Epithelial cell of prostate (primary cell): Measurements from ENCODE around the gene TMC5.
"Not testable (repeated sequence)": the region's sequence is repeated elsewhere in the genome, so short reads cannot be mapped to it uniquely, and the experiment has no call there.

Experiments used
- DNase-seq: peaks from one replicate; pipeline ENCODE4 v3.0.0-alpha.2; 2011; ENCODE audit warnings: low read depth, low spot score
- H3K27ac ChIP-seq: fragments of 450-650 bp; 2 replicates; pipeline ENCODE4 v1.5.1; 2017; ENCODE audit warnings: mild to moderate bottlenecking

The TMC5 gene, protein sequence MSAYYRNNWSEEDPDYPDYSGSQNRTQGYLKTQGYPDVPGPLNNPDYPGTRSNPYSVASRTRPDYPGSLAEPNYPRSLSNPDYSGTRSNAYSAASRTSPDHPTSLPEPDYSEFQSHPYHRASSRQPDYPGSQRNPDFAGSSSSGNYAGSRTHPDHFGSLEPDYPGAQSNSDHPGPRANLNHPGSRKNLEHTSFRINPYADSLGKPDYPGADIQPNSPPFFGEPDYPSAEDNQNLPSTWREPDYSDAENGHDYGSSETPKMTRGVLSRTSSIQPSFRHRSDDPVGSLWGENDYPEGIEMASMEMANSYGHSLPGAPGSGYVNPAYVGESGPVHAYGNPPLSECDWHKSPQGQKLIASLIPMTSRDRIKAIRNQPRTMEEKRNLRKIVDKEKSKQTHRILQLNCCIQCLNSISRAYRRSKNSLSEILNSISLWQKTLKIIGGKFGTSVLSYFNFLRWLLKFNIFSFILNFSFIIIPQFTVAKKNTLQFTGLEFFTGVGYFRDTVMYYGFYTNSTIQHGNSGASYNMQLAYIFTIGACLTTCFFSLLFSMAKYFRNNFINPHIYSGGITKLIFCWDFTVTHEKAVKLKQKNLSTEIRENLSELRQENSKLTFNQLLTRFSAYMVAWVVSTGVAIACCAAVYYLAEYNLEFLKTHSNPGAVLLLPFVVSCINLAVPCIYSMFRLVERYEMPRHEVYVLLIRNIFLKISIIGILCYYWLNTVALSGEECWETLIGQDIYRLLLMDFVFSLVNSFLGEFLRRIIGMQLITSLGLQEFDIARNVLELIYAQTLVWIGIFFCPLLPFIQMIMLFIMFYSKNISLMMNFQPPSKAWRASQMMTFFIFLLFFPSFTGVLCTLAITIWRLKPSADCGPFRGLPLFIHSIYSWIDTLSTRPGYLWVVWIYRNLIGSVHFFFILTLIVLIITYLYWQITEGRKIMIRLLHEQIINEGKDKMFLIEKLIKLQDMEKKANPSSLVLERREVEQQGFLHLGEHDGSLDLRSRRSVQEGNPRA

DNA sequence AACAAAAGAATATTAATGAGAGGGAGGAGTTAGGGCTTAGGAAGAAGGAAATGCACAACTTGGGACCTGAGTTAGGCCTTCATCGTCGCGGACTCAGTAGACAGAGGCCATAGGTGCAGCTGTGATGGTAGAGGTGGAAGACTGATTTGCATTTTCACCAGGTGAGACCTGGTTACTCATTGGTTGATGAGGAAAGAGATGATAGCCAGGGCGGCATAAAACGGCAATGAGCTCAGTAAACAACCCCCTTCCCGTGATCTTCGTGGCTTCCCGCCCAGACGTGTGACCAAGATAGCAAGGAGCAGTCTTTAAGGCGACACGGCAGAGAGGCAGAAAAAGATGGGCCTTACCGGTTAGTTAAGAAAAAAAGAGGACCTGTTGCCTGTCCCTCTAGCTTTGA, at the start of gene TMC5:
Gene TMC5, plus strand, starts transcription at position 244 of the 400 bp plus-strand sequence. CDS start 22,156 bp downstream, outside the sequence.
- no peak within 1 kb of the TSS for H3K27ac ChIP-seq
- no peak for DNase-seq

DNA sequence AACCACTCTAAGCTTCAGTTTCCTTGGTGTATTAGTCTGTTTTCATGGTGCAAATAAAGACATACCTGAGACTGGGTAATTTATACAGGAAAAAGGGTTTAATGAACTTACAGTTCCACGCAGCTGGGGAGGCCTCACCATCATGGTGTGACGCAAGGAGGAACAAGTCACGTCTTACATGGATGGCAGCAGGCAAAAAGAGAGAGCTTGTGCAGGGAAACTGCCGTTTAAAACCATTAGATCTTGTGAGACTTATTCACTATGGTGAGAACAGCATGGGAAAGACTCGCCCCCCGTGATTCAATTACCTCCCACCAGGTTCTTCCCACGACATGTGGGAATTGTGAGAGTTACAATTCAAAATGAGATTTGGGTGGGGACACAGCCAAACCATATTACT, 45.1 kb upstream of the TMC5 start:
- H3K27ac ChIP-seq, DNase-seq: not testable (repeated sequence)

DNA sequence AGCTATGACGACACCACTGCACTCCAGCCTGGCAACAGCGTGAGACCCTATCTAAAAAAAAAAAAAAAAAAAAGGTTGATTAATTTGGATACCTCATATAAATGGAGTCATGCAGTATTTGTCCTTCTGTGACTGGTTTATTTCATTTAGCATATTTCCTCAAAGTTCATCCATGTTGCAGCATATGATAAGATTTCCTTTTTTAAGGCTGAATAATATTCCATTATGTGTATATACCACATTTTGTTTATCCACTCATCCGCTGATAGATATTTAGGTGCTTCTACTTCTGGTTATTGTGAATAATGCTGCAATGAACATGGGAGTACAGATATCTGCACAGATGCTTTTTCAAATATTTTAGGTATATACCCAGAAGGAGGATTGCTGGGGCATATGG, 43.3 kb upstream of the TMC5 start:
- H3K27ac ChIP-seq: no peak overlapping the region
- no peak for DNase-seq

DNA sequence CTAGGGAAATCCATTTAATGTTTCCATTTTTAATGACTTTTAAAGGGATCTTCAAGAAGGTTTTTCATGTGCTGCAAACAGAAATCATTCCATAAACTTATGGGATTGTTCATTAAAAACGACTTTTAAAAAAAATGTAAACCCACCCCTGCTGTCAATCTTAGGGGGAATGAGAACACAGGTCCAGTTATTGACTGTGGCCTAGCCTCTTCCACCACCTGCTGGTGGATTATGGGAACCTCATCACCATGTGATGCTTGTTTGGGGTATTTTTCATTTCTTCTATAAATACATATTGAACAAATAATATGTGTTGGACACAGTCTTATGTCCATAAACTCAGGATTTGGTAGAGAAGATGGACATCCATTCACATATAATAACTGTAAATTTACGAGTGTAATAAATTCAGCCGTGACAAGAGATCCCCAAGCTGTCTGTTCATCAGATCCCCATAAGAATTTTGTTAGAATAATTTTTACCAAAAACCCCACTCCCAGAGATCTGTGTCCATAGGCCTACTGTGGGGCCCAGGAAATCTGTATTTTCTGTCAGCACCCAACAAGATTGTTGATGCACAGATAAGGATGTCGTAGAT, 42.0 kb upstream of the TMC5 start:
- no peak for DNase-seq
- no peak overlapping the region for H3K27ac ChIP-seq

DNA sequence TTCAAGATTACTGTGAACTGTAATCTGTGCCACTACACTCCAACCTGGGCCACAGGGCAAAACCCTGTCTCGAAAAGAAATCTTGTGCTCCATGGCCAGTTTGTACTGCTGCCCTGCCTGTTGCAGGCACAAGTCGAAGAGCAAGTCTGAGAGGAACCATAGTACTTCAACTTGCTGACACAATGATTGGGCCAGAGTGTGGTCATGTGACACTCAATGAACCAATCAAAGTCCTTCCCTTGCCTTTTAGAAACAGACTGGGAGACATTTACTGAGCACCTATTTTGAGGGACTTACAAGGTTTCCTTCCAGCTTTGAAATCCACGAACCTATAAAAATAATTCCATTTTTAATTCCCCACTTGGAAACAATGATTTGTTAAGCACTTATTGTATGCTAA, 39.8 kb upstream of the TMC5 start:
- DNase-seq: no peak
- H3K27ac ChIP-seq: no peak overlapping the region

DNA sequence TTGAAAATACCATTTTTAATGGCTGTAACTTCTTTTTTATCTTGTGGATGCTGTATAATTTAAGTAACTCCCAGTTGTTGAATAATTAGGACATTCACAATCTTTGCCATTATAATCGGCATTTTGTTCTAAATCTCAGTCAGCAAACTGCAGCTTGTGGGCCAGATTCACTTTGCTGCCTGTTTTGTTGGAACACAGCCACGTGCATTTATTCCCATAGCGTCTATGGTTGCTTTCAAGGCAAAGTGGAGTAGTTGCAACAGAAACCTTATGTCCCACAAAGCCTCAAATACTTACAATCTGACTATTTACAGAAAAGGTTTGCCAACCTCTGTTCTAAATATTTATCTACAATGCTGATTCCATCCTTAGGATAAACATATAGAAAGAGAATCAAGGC, 39.2 kb upstream of the TMC5 start:
- DNase-seq: no peak

DNA sequence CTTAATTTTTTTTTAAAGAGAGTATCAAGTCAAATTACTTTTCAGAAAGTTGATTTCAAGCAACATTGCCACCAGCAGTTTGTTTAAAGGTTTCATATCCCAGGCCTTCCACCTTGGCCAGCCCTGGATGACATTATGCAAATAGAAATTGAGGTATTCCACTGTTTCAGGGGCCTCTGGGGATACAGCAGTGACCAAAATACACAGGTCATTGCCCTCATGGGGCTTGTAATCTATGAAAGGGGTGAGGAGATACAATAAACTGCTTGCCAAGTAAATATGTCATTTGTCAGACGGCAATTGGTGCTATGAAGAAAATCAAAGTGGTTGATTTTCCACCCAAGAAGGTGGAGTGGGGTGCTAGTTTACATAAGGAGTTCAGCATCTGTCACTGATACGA, 37.8 kb upstream of the TMC5 start:
- no peak overlapping the region for H3K27ac ChIP-seq
- no peak for DNase-seq

More for the DNA sequence above, 39.2 kb upstream of the TMC5 start:
- H3K27ac ChIP-seq: no peak overlapping the region

DNA sequence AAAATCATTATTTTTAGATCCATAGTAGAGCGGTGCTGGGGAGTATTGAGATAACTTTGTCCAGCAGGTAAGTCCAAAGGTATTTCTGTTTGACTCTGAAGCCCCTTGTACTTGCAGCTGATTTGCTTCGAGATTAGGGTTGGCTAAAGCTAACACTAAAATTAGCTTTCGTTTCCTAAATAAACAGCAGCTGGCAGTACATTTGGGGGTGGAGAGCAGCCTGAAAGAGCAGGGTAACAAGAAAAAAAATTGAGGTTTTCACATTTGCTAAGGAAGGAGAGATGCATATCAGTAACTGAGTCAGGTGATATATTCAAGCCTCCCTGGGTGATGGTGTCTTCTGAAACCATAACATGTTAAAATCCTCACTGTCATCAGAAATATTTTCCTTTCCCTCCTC, 37.4 kb upstream of the TMC5 start:
- no peak overlapping the region for H3K27ac ChIP-seq
- no peak for DNase-seq

DNA sequence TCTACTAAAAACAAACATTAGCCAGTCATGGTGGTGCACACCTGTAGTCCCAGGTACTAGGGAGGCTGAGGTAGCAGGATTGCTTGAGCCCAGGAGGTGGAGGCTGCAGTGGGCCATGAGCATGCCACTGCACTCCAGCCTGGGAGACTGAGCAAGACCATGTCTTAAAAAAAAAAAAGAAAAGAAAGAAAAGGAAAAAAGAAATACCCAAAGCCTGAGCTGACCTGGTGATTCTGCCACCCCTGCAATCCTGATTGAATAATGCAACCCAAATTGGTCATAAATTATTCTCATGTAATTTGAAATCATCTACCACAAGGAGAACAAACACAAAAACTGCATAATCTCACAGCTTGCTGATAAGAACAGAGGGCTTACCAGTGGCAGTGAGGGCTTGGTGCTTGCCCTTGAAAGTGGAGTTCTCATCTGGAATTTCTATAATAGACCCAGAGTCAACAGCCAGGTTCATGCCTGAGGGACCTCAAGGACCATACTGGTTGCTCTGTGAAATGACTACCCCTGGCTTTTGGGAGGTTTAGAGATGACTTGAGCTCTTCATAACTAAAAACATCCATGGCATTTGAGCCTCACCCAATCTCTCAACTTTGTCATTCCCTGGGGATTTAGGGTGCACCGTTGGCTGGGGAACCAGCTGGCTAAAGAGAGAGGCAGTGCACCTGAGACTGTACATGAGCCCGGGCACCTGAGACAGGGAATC, 35.4 kb upstream of the TMC5 start:
- no peak overlapping the region for H3K27ac ChIP-seq
- no peak for DNase-seq

DNA sequence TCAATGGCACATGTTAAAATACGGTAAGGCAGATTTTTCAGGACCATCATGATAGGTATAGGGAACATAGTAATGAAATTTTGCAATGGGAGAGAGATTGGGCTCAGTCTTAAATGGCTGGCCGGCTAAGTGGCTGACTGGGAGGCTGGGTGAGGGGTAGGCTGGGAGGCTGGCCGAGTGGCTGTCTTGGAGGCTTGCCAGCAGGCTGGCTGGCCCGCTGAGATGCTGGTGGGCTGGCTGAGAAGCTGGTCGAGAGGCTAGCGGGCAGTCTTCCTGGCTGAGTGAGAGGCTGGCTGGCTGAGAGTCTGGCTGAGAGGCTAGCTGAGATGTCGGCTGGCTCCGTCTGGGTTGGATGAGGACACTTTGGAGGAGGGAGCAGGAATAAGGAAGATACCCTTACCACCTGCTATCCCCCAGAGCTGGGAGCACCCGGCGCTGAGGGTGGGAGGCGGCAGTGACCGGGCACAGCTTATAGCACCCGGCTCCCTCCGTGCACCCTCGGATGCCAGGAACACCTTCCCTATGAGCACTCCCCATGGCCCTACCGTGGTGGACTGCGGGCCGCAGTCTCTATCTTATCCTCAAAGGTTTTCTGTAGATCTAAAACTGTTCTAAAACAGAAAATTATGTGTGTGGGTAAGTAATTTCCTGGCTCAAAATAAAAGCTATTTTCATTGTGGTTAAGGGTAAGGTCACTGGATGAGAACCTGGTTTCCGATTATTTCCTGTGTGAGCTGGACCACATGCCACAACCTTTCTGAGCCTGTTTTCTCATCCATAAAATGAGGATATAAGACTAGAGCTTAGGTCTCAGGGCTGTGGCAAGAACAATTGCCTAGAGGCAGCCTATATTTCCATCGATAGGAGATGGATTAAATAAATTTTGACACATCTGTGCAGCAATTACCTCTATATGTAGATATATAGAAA, 34.5 kb upstream of the TMC5 start:
- DNase-seq: no peak
- H3K27ac ChIP-seq: no peak overlapping the region

DNA sequence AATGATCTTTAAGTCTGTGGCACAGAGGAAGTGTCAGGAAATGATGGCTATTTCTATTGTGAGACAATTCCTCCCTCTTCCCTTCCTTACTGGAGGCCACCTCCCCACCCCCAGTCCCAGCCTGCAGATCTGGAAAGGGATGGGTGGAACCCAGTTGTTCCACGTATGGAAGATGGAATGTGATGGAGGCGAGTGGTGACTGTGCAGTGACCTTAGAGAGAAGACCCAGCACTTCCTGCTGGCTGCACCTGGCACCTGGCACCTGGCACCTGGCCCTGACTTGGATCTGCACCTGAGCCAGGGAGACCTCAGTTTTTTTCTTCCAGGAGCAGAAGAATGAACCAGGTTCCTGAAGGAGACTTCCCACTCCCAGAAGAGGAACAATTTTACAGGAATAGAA, 33.0 kb upstream of the TMC5 start:
- peak; percentile 50 for DNase-seq
- no peak overlapping the region for H3K27ac ChIP-seq

DNA sequence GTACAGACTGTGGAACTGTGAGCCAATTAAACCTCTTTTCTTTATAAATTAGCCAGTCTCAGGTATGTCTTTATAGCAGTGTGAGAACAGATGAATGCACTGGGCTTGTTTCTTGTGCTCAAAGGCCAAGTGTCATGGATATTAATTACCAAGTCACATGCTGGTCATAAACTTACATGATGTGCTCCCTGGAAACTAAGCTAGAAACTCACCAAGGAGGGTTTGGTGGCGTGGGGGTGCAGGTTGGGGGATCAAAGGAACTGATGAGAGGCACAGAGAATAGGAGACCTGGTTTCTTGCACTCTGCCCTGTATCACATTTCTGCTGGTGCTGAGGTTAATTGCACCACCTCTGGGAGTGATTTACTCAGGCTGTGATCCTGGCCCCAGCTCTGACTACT, 31.2 kb upstream of the TMC5 start:
- H3K27ac ChIP-seq: no peak overlapping the region

DNA sequence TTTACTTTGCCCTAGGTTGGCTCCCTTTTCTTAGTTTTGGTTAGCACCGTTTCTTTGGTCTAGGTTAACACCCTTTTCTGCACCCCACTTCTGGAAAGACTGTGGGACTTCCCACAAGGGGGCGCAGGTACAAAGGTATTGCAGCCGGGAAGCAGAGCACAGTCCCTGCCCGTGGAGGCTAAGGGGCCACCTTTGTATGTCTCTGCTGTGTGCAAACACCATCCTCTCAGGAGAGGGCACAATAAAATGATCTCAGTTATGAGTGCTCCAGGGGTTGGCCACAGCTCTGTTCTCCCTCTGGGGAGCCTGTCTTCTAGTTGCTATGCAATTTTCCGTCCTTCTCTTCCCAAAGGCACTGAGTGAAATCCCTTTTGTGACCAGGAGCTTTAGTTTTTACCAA, 28.4 kb upstream of the TMC5 start:
- H3K27ac ChIP-seq: no peak overlapping the region
- no peak for DNase-seq

More for the DNA sequence above, 31.2 kb upstream of the TMC5 start:
- no peak for DNase-seq

DNA sequence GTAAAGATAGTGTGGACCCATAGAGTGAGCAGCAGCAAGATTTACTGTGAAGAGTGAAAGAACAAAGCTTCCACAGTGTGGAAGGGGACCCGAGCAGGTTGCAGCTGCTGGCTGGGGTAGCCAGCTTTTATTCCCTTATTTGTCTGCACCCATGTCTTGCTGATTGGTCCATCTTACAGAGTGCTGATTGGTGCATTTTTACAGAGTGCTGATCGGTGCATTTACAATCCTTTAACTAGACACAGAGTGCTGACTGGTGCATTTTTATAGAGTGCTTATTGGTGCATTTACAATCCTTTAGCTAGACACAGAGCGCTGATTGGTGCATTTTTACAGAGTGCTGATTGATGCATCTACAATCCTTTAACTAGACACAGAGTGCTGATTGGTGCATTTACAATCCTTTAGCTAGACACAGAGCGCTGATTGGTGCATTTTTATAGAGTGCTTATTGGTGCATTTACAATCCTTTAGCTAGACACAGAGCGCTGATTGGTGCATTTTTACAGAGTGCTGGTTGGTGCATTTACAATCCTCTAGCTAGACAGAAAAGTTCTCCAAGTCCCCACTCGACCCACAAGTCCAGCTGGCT, 26.4 kb upstream of the TMC5 start:
- DNase-seq, H3K27ac ChIP-seq: not testable (repeated sequence)

DNA sequence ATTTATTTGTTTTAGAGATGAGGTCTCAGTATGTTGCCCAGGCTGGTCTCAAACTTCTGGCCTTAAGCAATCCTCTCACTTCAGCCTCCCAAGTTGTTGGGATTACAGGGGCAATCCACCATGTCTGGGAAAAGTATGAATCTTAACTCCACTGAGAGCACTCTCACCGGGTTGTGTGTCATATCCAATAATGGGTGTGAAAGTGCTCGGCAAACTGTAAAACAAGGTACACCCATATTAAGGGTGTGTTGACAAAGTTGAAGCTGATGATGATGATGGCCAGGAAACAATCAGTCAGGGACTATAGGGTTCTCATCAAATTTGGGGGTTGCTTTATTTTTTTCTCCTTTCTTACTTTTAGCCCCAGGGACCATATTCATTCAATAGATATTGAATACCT, 25.3 kb upstream of the TMC5 start:
- no peak for DNase-seq
- H3K27ac ChIP-seq: no peak overlapping the region

DNA sequence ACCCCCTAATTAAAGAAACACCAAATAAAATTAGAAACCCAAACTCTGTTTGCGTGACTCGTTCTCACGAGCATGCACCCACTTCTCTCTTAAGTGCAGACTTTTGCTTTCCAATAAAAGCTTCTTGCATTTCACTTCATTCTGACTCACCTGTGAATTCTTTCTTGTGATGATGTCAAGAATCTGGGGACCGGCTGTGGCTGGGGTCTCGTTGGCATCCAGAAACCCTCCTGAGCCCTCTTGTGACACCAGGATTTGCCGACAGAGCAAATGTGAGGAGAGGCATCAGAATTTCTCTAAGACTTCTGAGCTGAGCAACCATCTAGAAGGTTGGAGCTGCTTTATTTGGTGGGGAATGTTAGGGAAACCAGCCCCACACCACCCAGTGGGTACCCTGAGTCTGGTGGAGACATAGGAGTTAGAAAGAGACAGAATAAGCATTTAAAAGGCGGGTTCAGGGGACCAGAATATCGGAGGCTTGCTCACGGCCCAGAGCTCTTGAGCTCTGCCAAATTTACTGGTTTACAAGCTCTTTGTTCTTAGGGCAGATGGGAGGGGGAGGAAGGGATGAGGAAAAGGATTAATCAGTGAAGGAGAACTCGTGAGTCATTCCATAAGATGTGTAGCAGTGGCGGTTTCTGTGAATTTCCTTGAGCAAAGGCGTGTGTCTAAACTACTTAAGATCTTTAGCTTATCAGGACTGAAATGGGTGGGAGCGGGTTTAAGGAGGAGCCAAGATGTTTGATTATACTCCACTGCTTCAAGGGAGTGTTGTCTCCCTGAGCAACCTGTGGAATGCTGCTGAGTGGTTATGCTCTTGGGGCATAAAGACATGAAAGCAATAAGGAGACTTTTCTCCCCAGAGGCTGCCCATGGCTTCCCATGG, 24.2 kb upstream of the TMC5 start:
- H3K27ac ChIP-seq: peak overlapping the region; percentile 65

DNA sequence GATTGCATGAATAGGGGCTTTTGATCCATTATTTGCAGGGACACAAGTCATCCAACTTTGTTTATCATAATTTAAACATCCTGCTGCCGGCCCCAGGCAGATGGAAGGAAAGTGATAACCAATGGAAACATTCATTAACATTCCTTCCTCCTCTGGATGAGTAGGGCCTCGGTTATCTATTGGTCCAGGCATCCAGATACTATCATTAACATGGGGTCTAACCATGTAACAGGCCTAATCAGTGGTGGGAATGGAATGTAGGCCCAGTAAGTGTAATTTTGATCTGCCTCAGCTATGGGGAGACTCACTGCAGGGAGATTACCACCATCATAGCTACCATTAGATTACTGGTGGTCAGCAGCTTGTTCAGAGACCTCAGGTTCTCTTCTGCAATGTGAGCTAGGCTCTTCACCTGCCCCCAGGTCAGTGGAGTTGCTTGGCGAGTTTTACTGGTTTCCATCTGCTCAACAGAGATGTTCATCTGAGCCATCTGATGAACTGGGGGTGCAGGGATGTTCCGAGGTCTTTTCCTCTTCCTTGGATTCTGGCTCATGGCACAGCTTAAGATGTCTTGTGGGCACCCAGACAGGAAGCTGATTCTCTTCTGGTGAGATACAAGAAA, 21.9 kb upstream of the TMC5 start:
- not testable (repeated sequence) for DNase-seq
- H3K27ac ChIP-seq: peak overlapping the region; percentile 13

More for the DNA sequence above, 24.2 kb upstream of the TMC5 start:
- DNase-seq: peak; percentile 52
